IMR-90 (cell line): ENCODE data around the gene METTL8. TPM values are rescaled to one million over a fixed set of nuclear protein-coding genes. Genes with fewer than 3 reads are reported as not detected.

ENCODE experiments used
- ATAC-seq: fragments of 200-7000 bp; cut with Tn5 transposase; 2 replicates; pipeline ENCODE4 v1.9.1; 2020; ENCODE audit warnings: low read depth, mild to moderate bottlenecking, moderate library complexity
- BruUV-seq: library from RNA; stranded (reverse); fragments of 400-500 nt; replicated peaks from 2 replicates; lab custom pipeline; 2021; lab: Mats Ljungman, UMichigan
- CTCF ChIA-PET: fragments of 300-600 bp; formaldehyde crosslinking; extraction: SDS; loops from one replicate; lab custom pipeline; 2021; ENCODE audit warnings: antibody characterized with exemption; lab: Yijun Ruan, JAX
- POLR2A ChIA-PET: fragments of 300-600 bp; sonication (Branson Sonifier 250); formaldehyde crosslinking; loops from one replicate; lab custom pipeline; 2022; ENCODE audit warnings: antibody characterized with exemption; ENCODE audit not compliant: unreplicated experiment; lab: Charles Lee
- DNase-seq: peaks from one replicate; pipeline ENCODE4 v3.0.0; 2013
- H2AFZ ChIP-seq: replicated peaks from 2 replicates; pipeline ENCODE3; 2013; ENCODE audit warnings: low read length, mild to moderate bottlenecking; ENCODE audit not compliant: poor library complexity
- H2AK5ac ChIP-seq: 2 replicates; pipeline ENCODE4 v1.6.1; 2013; ENCODE audit warnings: low read depth, low read length, inconsistent platforms
- H2AK9ac ChIP-seq: replicated peaks from 2 replicates; pipeline ENCODE3; 2013; ENCODE audit warnings: mild to moderate bottlenecking, low read depth, low read length, moderate library complexity; ENCODE audit not compliant: poor library complexity
- H2BK120ac ChIP-seq: 2 replicates; pipeline ENCODE4 v1.6.1; 2013; ENCODE audit warnings: low read depth, low read length, inconsistent platforms
- H2BK15ac ChIP-seq: 3 replicates; pipeline ENCODE4 v1.6.1; 2013; ENCODE audit warnings: low read depth, low read length, inconsistent platforms
- H2BK20ac ChIP-seq: 2 replicates; pipeline ENCODE4 v1.6.1; 2013; ENCODE audit warnings: low read depth, mild to moderate bottlenecking, inconsistent platforms, low read length, moderate library complexity
- H2BK5ac ChIP-seq: 2 replicates; pipeline ENCODE4 v1.6.1; 2013; ENCODE audit warnings: mild to moderate bottlenecking, low read depth, low read length, inconsistent platforms; ENCODE audit not compliant: poor library complexity, severe bottlenecking
- H3K14ac ChIP-seq: replicated peaks from 2 replicates; pipeline ENCODE4 v1.6.1; 2013; ENCODE audit warnings: low read depth, low read length, inconsistent platforms
- H3K18ac ChIP-seq: 2 replicates; pipeline ENCODE4 v1.6.1; 2013; ENCODE audit warnings: low read depth, low read length, control low read depth
- H3K23ac ChIP-seq: 2 replicates; pipeline ENCODE4 v1.6.1; 2013; ENCODE audit warnings: low read depth, low read length, inconsistent platforms
- H3K27ac ChIP-seq: 2 replicates; pipeline ENCODE4 v1.5.1; 2013; ENCODE audit warnings: mild to moderate bottlenecking, control low read depth, low read length; ENCODE audit not compliant: insufficient read depth
- H3K27me3 ChIP-seq: 2 replicates; pipeline ENCODE4 v1.6.1; 2013; ENCODE audit warnings: low read length; ENCODE audit not compliant: control insufficient read depth, insufficient read depth
- H3K36me3 ChIP-seq: 2 replicates; pipeline ENCODE4 v1.6.1; 2013; ENCODE audit warnings: low read length, mixed read lengths; ENCODE audit not compliant: control insufficient read depth, insufficient read depth
- H3K4ac ChIP-seq: 2 replicates; pipeline ENCODE4 v1.6.1; 2013; ENCODE audit warnings: low read depth, low read length, inconsistent platforms
- H3K4me1 ChIP-seq: 2 replicates; pipeline ENCODE4 v1.6.1; 2013; ENCODE audit warnings: low read length, mixed read lengths; ENCODE audit not compliant: control insufficient read depth, insufficient read depth
- H3K4me2 ChIP-seq: 2 replicates; pipeline ENCODE4 v1.6.1; 2013; ENCODE audit warnings: low read depth, mild to moderate bottlenecking, control low read depth, low read length, moderate library complexity
- H3K4me3 ChIP-seq: 2 replicates; pipeline ENCODE4 v1.5.1; 2013; ENCODE audit warnings: low read depth, mild to moderate bottlenecking, control low read depth, low read length, moderate library complexity; ENCODE audit not compliant: insufficient read depth
- H3K56ac ChIP-seq: 2 replicates; pipeline ENCODE4 v1.6.1; 2013; ENCODE audit warnings: low read length, inconsistent platforms; ENCODE audit not compliant: insufficient read depth; ENCODE audit errors: extremely low read depth
- H3K79me1 ChIP-seq, 2 experiments: 2 replicates each; pipeline ENCODE4 v1.6.1; 2013; ENCODE audit warnings: low read length in 2 of 2, inconsistent platforms in 1 of 2, low read depth in 1 of 2
- H3K9ac ChIP-seq: 2 replicates; pipeline ENCODE4 v1.6.1; 2013; ENCODE audit warnings: low read depth, low read length, control low read depth
- H3K9me1 ChIP-seq: 2 replicates; pipeline ENCODE4 v1.6.1; 2013; ENCODE audit warnings: low read length, inconsistent platforms; ENCODE audit not compliant: insufficient read depth
- H3K9me3 ChIP-seq: 2 replicates; pipeline ENCODE4 v1.6.1; 2013; ENCODE audit warnings: low read length; ENCODE audit not compliant: control insufficient read depth, insufficient read depth
- H4K20me1 ChIP-seq: 2 replicates; pipeline ENCODE4 v1.6.1; 2013; ENCODE audit warnings: low read length, inconsistent platforms; ENCODE audit not compliant: insufficient read depth
- H4K5ac ChIP-seq: 2 replicates; pipeline ENCODE4 v1.6.1; 2013; ENCODE audit warnings: mild to moderate bottlenecking, low read depth, low read length, control low read depth
- H4K8ac ChIP-seq, 2 experiments: 2 replicates each; pipeline ENCODE4 v1.6.1; 2013; ENCODE audit warnings: low read depth in 2 of 2, low read length in 2 of 2, control low read depth in 1 of 2, inconsistent platforms in 1 of 2
- H4K91ac ChIP-seq: 2 replicates; pipeline ENCODE4 v1.6.1; 2013; ENCODE audit warnings: low read depth, low read length, inconsistent platforms; ENCODE audit not compliant: insufficient read depth
- BHLHE40 ChIP-seq: fragments of 150-350 bp; IDR thresholded peaks from 2 replicates; pipeline ENCODE4 v1.6.1; 2016; ENCODE audit warnings: mild to moderate bottlenecking, low read depth, low read length
- CEBPB ChIP-seq: IDR thresholded peaks from 2 replicates; pipeline ENCODE4 v1.6.1; 2012; ENCODE audit warnings: low read depth, low read length, improper control_type of control experiment
- CHD1 ChIP-seq: IDR thresholded peaks from 2 replicates; pipeline ENCODE4 v1.6.1; 2012; ENCODE audit warnings: low read depth, low read length, improper control_type of control experiment
- FOS ChIP-seq: fragments of 150-350 bp; IDR thresholded peaks from 2 replicates; pipeline ENCODE4 v1.6.1; 2016; ENCODE audit warnings: low read depth, low read length
- MAFK ChIP-seq: IDR thresholded peaks from 2 replicates; pipeline ENCODE4 v1.6.1; 2012; ENCODE audit warnings: low read depth, low read length, improper control_type of control experiment
- MAZ ChIP-seq: IDR thresholded peaks from 2 replicates; pipeline ENCODE4 v1.6.1; 2012; ENCODE audit warnings: low read depth, mild to moderate bottlenecking, low read length, improper control_type of control experiment, moderate library complexity, borderline replicate concordance
- MXI1 ChIP-seq: IDR thresholded peaks from 2 replicates; pipeline ENCODE4 v1.6.1; 2012; ENCODE audit warnings: low read depth, mild to moderate bottlenecking, low read length, moderate library complexity, borderline replicate concordance
- NFE2L2 ChIP-seq: fragments of 150-350 bp; IDR thresholded peaks from 2 replicates; pipeline ENCODE4 v1.6.1; 2016; ENCODE audit warnings: low read depth, mild to moderate bottlenecking, low read length
- POLR2A ChIP-seq: IDR thresholded peaks from 2 replicates; pipeline ENCODE4 v1.6.1; 2012; ENCODE audit warnings: mild to moderate bottlenecking, low read depth, low read length
- RAD21 ChIP-seq: IDR thresholded peaks from 2 replicates; pipeline ENCODE4 v1.6.1; 2012; ENCODE audit warnings: low read length, improper control_type of control experiment
- RCOR1 ChIP-seq: IDR thresholded peaks from 2 replicates; pipeline ENCODE4 v1.6.1; 2012; ENCODE audit warnings: mild to moderate bottlenecking, low read length, improper control_type of control experiment; ENCODE audit not compliant: insufficient replicate concordance
- RFX5 ChIP-seq: IDR thresholded peaks from 2 replicates; pipeline ENCODE4 v1.8.0; 2012; ENCODE audit warnings: low read depth, mild to moderate bottlenecking, low read length, moderate library complexity
- SMC3 ChIP-seq: fragments of 150-350 bp; IDR thresholded peaks from 2 replicates; pipeline ENCODE4 v1.6.1; 2016; ENCODE audit warnings: low read depth, mild to moderate bottlenecking, antibody characterized with exemption, low read length, moderate library complexity
- WGBS, 2 experiments: methylation state at CpG; one replicate each; pipeline versions ENCODE4 v1.1.5 to v1.1.7; 2013; ENCODE audit warnings: missing lambda C conversion rate in 2 of 2; ENCODE audit not compliant: insufficient read length in 1 of 2; ENCODE audit errors: extremely low coverage in 2 of 2; 5-methylcytosine and 5-hydroxymethylcytosine counted together
- dilution Hi-C: fragments of 300-500 bp; cut with HindIII; formaldehyde crosslinking; loops from one replicate; pipeline ENCODE4 v1.14.3; 2018; ENCODE audit warnings: low sequenced_read_pairs; ENCODE audit not compliant: unreplicated experiment
- in situ Hi-C: fragments of 300-500 bp; cut with MboI; formaldehyde crosslinking; loops from 3 replicates; pipeline ENCODE4 v1.14.3; 2019; ENCODE audit warnings: low sequenced_read_pairs, inconsistent platforms, mixed read lengths
- intact Hi-C: fragments of 100-400 bp; cut with micrococcal nuclease; formaldehyde crosslinking; loops from 2 replicates; pipeline ENCODE4 v1.10.0; 2022
- polyA plus RNA-seq, 3 experiments: library from polyadenylated mRNA; depleted of rRNA; stranded (reverse); fragments of >200 nt; gene quantifications; 2 replicates each; pipeline ENCODE4 v1.2.3, GENCODE V29; 2012; ENCODE audit warnings: low replicate concordance in 1 of 3
- total RNA-seq: library from RNA; depleted of rRNA; stranded (reverse); fragments of >200 nt; gene quantifications from 2 replicates; pipeline ENCODE4 v1.2.3, GENCODE V29; 2012
- TF ChIP-seq, protein P1 (sequence below): conservative IDR thresholded peaks from 2 replicates; pipeline ENCODE4 v1.5.1; 2012; ENCODE audit warnings: mild to moderate bottlenecking, low read depth, low read length, improper control_type of control experiment
- TF ChIP-seq, protein P2 (sequence below): fragments of 150-350 bp; IDR thresholded peaks from 2 replicates; pipeline ENCODE4 v1.6.1; 2016; ENCODE audit warnings: low read depth, mild to moderate bottlenecking, low read length, moderate library complexity, borderline replicate concordance
- TF ChIP-seq, protein P3 (sequence below): fragments of 150-350 bp; IDR thresholded peaks from 2 replicates; pipeline ENCODE4 v1.6.1; 2017; ENCODE audit warnings: mild to moderate bottlenecking, antibody characterized with exemption, low read length, low read depth

Gene METTL8
- total and polyA plus RNA-seq, 2 of the 4 experiments (the other 2 are of a cell fraction) = 6.9 to 10.6 TPM

DNA sequence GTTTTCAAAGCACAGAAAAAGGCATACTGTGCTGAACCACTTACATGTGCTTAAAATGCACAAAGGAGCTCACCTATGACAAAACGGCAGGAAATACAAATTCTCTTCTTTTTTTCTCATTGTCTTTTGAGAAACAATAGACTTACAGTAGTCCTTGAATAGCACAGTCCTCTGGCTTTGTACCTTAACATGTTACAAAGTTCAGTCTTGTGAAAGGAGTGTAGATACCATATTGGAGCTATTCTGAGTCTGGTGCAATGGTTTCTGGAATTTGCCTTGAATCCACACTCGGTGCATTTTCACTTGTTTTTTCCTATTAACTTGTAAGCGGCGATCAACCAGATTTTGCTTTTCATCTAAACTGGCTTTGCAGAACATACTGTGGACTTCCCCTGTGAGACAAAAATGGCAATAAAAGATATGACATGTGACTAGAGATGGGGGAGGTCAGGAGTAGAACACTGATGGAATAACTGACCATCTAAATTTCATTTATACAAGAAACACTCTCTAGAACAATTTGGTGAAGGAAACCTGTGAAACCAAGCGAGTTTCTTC lies 109.7 kb downstream of the METTL8 start:
- H2AFZ ChIP-seq = no peak overlapping the region
- in situ Hi-C loops = no loop called here
- H3K9ac ChIP-seq = no peak overlapping the region
- no peak overlapping the region for H2BK15ac ChIP-seq
- ChIA-PET POLR2A (no interaction called here), CTCF (no interaction called here)
- no peak overlapping the region for H3K56ac ChIP-seq
- H3K4me3 ChIP-seq = no peak overlapping the region
- no peak overlapping the region for H3K14ac ChIP-seq
- H3K27me3 ChIP-seq = no peaks in the 10 kb centered on the region
- H2AK9ac ChIP-seq = no peak overlapping the region
- no peaks in the 10 kb centered on the region for H4K20me1 ChIP-seq
- no peak for ATAC-seq
- no peak for DNase-seq
- no peak overlapping the region for H3K4me2 ChIP-seq
- H3K9me3 ChIP-seq = no peaks in the 10 kb centered on the region
- intact Hi-C loops = no loop called here
- no peak overlapping the region for H4K8ac ChIP-seq
- H2AK5ac ChIP-seq = no peak overlapping the region
- H2BK20ac ChIP-seq = no peak overlapping the region
- H4K91ac ChIP-seq = no peak overlapping the region
- no peaks in the 10 kb centered on the region for H3K79me1 ChIP-seq
- H3K23ac ChIP-seq = no peak overlapping the region
- no peaks in the 10 kb centered on the region; the same call in 1 of the 2 replicates for H3K9me1 ChIP-seq
- H3K18ac ChIP-seq = no peak overlapping the region
- H3K4ac ChIP-seq = no peak overlapping the region
- no peak overlapping the region for H3K27ac ChIP-seq
- no peak overlapping the region for H4K5ac ChIP-seq
- no TSS peak for BruUV-seq
- no CpG with 5 or more reads among the region's 5 CpGs for WGBS, 2 experiments
- no peaks in the 10 kb centered on the region for H3K36me3 ChIP-seq
- dilution Hi-C loops = no loop called here
- peaks cover 7% of the 10 kb centered on the region for H3K4me1 ChIP-seq
- TF ChIP-seq FOS (no peak), RAD21 (no peak), CEBPB (no peak), CHD1 (no peak), RFX5 (no peak), BHLHE40 (no peak), SMC3 (no peak), MXI1 (no peak), MAZ (no peak), POLR2A (no peak), MAFK (no peak), NFE2L2 (no peak), RCOR1 (no peak)
- TF ChIP-seq, protein P1, sequence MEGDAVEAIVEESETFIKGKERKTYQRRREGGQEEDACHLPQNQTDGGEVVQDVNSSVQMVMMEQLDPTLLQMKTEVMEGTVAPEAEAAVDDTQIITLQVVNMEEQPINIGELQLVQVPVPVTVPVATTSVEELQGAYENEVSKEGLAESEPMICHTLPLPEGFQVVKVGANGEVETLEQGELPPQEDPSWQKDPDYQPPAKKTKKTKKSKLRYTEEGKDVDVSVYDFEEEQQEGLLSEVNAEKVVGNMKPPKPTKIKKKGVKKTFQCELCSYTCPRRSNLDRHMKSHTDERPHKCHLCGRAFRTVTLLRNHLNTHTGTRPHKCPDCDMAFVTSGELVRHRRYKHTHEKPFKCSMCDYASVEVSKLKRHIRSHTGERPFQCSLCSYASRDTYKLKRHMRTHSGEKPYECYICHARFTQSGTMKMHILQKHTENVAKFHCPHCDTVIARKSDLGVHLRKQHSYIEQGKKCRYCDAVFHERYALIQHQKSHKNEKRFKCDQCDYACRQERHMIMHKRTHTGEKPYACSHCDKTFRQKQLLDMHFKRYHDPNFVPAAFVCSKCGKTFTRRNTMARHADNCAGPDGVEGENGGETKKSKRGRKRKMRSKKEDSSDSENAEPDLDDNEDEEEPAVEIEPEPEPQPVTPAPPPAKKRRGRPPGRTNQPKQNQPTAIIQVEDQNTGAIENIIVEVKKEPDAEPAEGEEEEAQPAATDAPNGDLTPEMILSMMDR = no peak
- TF ChIP-seq, protein P2, sequence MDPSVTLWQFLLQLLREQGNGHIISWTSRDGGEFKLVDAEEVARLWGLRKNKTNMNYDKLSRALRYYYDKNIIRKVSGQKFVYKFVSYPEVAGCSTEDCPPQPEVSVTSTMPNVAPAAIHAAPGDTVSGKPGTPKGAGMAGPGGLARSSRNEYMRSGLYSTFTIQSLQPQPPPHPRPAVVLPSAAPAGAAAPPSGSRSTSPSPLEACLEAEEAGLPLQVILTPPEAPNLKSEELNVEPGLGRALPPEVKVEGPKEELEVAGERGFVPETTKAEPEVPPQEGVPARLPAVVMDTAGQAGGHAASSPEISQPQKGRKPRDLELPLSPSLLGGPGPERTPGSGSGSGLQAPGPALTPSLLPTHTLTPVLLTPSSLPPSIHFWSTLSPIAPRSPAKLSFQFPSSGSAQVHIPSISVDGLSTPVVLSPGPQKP = no peak
- TF ChIP-seq, protein P3, sequence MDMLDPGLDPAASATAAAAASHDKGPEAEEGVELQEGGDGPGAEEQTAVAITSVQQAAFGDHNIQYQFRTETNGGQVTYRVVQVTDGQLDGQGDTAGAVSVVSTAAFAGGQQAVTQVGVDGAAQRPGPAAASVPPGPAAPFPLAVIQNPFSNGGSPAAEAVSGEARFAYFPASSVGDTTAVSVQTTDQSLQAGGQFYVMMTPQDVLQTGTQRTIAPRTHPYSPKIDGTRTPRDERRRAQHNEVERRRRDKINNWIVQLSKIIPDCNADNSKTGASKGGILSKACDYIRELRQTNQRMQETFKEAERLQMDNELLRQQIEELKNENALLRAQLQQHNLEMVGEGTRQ = no peak
- no peak overlapping the region for H2BK120ac ChIP-seq
- no peak overlapping the region for H2BK5ac ChIP-seq
